ENCODE results near the gene ASPHD1. TPM values are rescaled to one million over a fixed set of nuclear protein-coding genes. Genes with fewer than 3 reads are reported as not detected.
A peak's percentile ranks its signal among the peaks of the same experiment; 100 is the strongest.
"Not testable (repeated sequence)": the region's sequence is repeated elsewhere in the genome, so short reads cannot be mapped to it uniquely, and the experiment has no call there.

ASPHD1 gene
- total and polyA plus RNA-seq, 7 experiments from 2014 or later, result 0.27 TPM; not detected in 6

DNA sequence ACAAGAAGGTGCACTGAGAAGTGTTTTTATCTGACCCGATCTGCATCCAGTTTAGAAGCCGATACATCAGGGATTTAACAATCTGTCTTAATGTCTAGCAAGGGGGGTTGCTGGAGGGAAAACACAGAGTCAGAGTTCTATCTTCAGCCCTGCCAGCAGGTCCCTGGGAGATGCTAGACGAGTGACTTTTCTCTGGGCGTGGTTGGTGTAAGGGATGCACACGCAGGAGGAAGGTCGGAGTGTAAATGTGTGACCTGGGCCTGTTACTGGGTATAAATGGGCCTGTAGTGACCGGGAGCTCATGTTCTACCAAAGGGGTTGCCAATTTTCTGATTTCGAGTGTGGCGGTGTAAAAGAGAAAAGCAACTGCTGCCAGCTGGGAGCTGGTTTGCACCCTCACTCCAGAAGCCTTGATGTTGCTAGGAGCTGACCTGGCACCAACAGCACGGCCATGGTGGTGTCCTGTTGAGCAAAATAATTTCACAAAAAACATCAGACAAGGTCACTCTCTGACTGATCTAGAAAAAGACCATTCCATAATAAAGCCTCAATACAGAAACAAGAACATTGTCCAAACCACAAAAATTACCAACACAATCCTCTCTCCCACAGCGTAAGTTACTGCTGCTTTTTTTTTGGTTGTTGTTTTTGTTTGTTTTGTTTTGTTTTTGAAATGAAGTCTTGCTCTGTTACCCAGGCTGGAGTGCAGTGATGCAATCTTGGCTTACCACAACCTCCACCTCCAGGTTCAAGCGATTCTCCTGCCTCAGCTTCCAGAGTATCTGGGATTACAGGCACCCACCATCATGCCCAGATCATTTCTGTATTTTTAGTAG, 27.0 kb downstream of the ASPHD1 start:
- POLR2A ChIA-PET, result interaction anchor here (0.5 to 3.2 kb wide), 12 partner anchors 23 to 1190 kb away, joined by 3 to 28 read pairs (median 4); partner anchors contain the start of genes ALDOA, HIRIP3, INO80E and KAT8
- no peak for ATAC-seq
- Histone ChIP-seq H3K4me1 (ENCODE audit: control insufficient read depth in 2 of 2, insufficient read depth in 2 of 2, low read length in 2 of 2) (peaks cover 7 to 18% of the 10 kb centered on the region in 2 donors), H3K27ac (ENCODE audit: low read depth, low read length) (no peak overlapping the region), H3K4me3 (ENCODE audit: low read length) (no peak overlapping the region), H3K36me3 (ENCODE audit: control insufficient read depth in 2 of 3, insufficient read depth in 3 of 3, low read length in 3 of 3) (peaks cover 0 to 15% (median 0%) of the 10 kb centered on the region in 3 experiments), H3K27me3 (ENCODE audit: control insufficient read depth in 2 of 2, insufficient read depth in 2 of 2, low read length in 2 of 2) (no peaks in the 10 kb centered on the region), H3K9me3 (ENCODE audit: control insufficient read depth in 2 of 3, low read length in 3 of 3) (no peaks in the 10 kb centered on the region)
- intact Hi-C loops (cut with micrococcal nuclease), result loop anchor here (2.0 to 10.0 kb wide), 4 partner anchors 78 to 225 kb away; partner anchors contain the start of genes MVP (in 1 of the 2) and TLCD3B (in 1 of the 2)
- Mint-ChIP-seq H3K9me3 (no peaks in the 10 kb centered on the region), H3K27ac (peak overlapping the region; percentile 55 to 98 (median 97)), H3K4me1 (peaks cover 30 to 47% (median 37%) of the 10 kb centered on the region in 7 donors), H3K4me3 (peak overlapping the region; percentile 89 to 95 (median 93)), H3K36me3 (peaks cover 0 to 13% (median 5%) of the 10 kb centered on the region in 5 donors), H3K27me3 (peaks cover 0 to 7% (median 0%) of the 10 kb centered on the region in 5 donors)
- CTCF ChIA-PET, result interaction anchor here (1.5 to 1.9 kb wide), 4 partner anchors 32 to 79 kb away, joined by 4 to 5 read pairs (median 4); partner anchors contain the start of genes TAOK2 and TMEM219
- no peak for DNase-seq

- CTCF ChIA-PET; H3K27me3 ChIP-seq (ENCODE audit: control insufficient read depth in 2 of 2, insufficient read depth in 2 of 2, low read length in 2 of 2); intact Hi-C loops (cut with micrococcal nuclease); H3K36me3 ChIP-seq (ENCODE audit: control insufficient read depth in 2 of 3, insufficient read depth in 3 of 3, low read length in 3 of 3); DNase-seq; H3K9me3 Mint-ChIP-seq; H3K36me3 Mint-ChIP-seq; H3K4me3 Mint-ChIP-seq; POLR2A ChIA-PET; H3K9me3 ChIP-seq (ENCODE audit: control insufficient read depth in 2 of 3, low read length in 3 of 3); H3K4me3 ChIP-seq (ENCODE audit: low read length); H3K27ac ChIP-seq (ENCODE audit: low read depth, low read length); H3K27ac Mint-ChIP-seq; ATAC-seq; H3K4me1 ChIP-seq (ENCODE audit: control insufficient read depth in 2 of 2, insufficient read depth in 2 of 2, low read length in 2 of 2): not testable (repeated sequence)
- Mint-ChIP-seq H3K4me1 (peaks cover 4 to 13% (median 9%) of the 10 kb centered on the region in 7 donors), H3K27me3 (peaks cover 0 to 39% (median 3%) of the 10 kb centered on the region in 5 donors)
These were observed 31.5 kb downstream of the ASPHD1 start for GRCh38 chr16:29931750-29932149.

GRCh38 chr16:29940656-29941055, 40.4 kb downstream of the ASPHD1 start:
- no peaks in the 10 kb centered on the region for H3K4me1 ChIP-seq (ENCODE audit: control insufficient read depth in 2 of 2, insufficient read depth in 2 of 2, low read length in 2 of 2)
- H3K27ac ChIP-seq (ENCODE audit: low read depth, low read length), result no peak overlapping the region
- no peaks in the 10 kb centered on the region for H3K27me3 ChIP-seq (ENCODE audit: control insufficient read depth in 2 of 2, insufficient read depth in 2 of 2, low read length in 2 of 2)
- ChIA-PET CTCF (interaction anchor here (0.6 kb wide), 1 partner anchor 123 kb away, joined by 3 read pairs; no protein-coding TSS in a partner anchor), POLR2A (no interaction called here)
- no peak overlapping the region for H3K4me3 ChIP-seq (ENCODE audit: low read length)
- DNase-seq (no peak), ATAC-seq (no peak)
- no peaks in the 10 kb centered on the region for H3K9me3 ChIP-seq (ENCODE audit: control insufficient read depth in 2 of 3, low read length in 3 of 3)
- Mint-ChIP-seq H3K27me3 (peaks cover 0 to 19% (median 0%) of the 10 kb centered on the region in 5 donors), H3K4me3 (no peak overlapping the region), H3K27ac (no peak overlapping the region), H3K9me3 (peaks cover 0 to 4% (median 0%) of the 10 kb centered on the region in 11 donors), H3K4me1 (peaks cover 0 to 19% (median 9%) of the 10 kb centered on the region in 7 donors), H3K36me3 (no peaks in the 10 kb centered on the region)
- intact Hi-C loops (cut with micrococcal nuclease), result no loop called here
- no peaks in the 10 kb centered on the region for H3K36me3 ChIP-seq (ENCODE audit: control insufficient read depth in 2 of 3, insufficient read depth in 3 of 3, low read length in 3 of 3)

DNA sequence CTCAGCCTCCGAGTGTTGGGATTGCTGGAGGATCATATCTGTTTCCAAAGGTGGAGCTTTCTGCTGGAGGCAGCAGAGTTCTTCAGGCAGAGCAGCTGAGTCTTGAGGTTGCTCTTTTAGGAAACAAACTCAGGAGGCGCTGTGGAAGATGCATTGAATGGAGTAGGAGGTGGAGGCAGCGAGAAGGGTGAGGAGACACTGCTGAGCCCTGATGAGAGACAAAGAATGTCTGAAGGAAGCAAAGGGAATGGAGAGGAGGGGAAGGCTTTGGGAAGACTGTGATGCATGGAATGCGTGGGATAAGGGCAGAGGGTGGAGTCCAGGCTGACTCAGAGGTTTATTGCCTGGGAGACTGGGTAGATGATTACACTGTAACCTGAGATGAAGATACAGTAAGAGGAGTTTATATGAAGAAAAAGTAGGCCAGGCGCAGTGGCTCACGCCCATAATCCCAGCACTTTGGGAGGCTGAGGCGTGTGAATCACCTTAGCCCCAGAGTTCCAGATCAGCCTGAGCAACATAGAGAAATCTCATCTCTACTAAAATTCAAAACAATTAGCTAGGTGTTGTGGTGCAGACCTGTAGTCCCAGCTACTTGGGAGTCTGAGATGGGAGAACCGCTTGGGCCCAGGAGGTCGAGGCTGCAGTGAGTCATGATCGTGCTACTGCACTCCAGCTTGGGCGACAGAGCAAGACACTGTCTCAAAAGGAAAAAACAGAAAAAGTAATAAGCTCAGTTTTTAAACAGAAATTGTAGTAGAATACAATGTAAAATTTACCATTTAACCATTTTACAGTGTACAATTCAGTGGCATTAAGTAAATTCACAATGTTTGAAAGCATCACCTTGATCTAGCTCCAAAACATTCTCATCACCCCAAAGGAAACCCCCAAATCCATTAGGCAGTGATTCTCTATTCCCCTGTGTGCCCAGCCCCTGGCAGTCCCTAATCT, 43.8 kb downstream of the ASPHD1 start:
- POLR2A ChIA-PET, result interaction anchor here (0.5 to 0.6 kb wide), 2 partner anchors 92 to 814 kb away, joined by 3 to 5 read pairs; no protein-coding TSS in a partner anchor
- H3K4me3 Mint-ChIP-seq, result no peak overlapping the region
- H3K27me3 ChIP-seq (ENCODE audit: control insufficient read depth in 2 of 2, insufficient read depth in 2 of 2, low read length in 2 of 2), result no peaks in the 10 kb centered on the region
- H3K36me3 ChIP-seq (ENCODE audit: control insufficient read depth in 2 of 3, insufficient read depth in 3 of 3, low read length in 3 of 3), result no peaks in the 10 kb centered on the region
- H3K4me1 Mint-ChIP-seq, result peaks cover 0 to 19% (median 9%) of the 10 kb centered on the region in 7 donors
- no peaks in the 10 kb centered on the region for H3K9me3 ChIP-seq (ENCODE audit: control insufficient read depth in 2 of 3, low read length in 3 of 3)
- no peak for ATAC-seq
- no peak for DNase-seq
- no peaks in the 10 kb centered on the region for H3K36me3 Mint-ChIP-seq
- no peaks in the 10 kb centered on the region for H3K4me1 ChIP-seq (ENCODE audit: control insufficient read depth in 2 of 2, insufficient read depth in 2 of 2, low read length in 2 of 2)
- no peak overlapping the region for H3K4me3 ChIP-seq (ENCODE audit: low read length)
- H3K9me3 Mint-ChIP-seq, result peaks cover 0 to 4% (median 0%) of the 10 kb centered on the region in 11 donors
- CTCF ChIA-PET, result interaction anchor here (0.5 kb wide), 1 partner anchor 278 kb away, joined by 3 read pairs; no protein-coding TSS in a partner anchor
- H3K27ac Mint-ChIP-seq, result peak overlapping the region in 3 of 9 donors; percentile 9 to 57 (median 38)
- H3K27me3 Mint-ChIP-seq, result peaks cover 0 to 8% (median 0%) of the 10 kb centered on the region in 5 donors
- intact Hi-C loops (cut with micrococcal nuclease), result no loop called here
- H3K27ac ChIP-seq (ENCODE audit: low read depth, low read length), result peak overlapping the region; percentile 14

- DNase-seq (no peak), ATAC-seq (no peak)
- Mint-ChIP-seq H3K36me3 (peaks cover 3 to 10% (median 4%) of the 10 kb centered on the region in 5 donors), H3K4me1 (peaks cover 0 to 10% (median 5%) of the 10 kb centered on the region in 7 donors), H3K4me3 (no peak overlapping the region), H3K9me3 (peaks cover 0 to 10% (median 2%) of the 10 kb centered on the region in 11 donors), H3K27me3 (peaks cover 0 to 5% (median 0%) of the 10 kb centered on the region in 5 donors), H3K27ac (no peak overlapping the region)
- POLR2A ChIA-PET, result no interaction called here
- CTCF ChIA-PET, result interaction anchor here (0.6 kb wide), 1 partner anchor 16 kb away, joined by 3 read pairs; no protein-coding TSS in a partner anchor
- intact Hi-C loops (cut with micrococcal nuclease), result no loop called here
- Histone ChIP-seq H3K9me3 (ENCODE audit: control insufficient read depth in 2 of 3, low read length in 3 of 3) (no peaks in the 10 kb centered on the region), H3K27ac (ENCODE audit: low read depth, low read length) (no peak overlapping the region), H3K4me3 (ENCODE audit: low read length) (no peak overlapping the region), H3K4me1 (ENCODE audit: control insufficient read depth in 2 of 2, insufficient read depth in 2 of 2, low read length in 2 of 2) (no peaks in the 10 kb centered on the region), H3K36me3 (ENCODE audit: control insufficient read depth in 2 of 3, insufficient read depth in 3 of 3, low read length in 3 of 3) (no peaks in the 10 kb centered on the region), H3K27me3 (ENCODE audit: control insufficient read depth in 2 of 2, insufficient read depth in 2 of 2, low read length in 2 of 2) (no peaks in the 10 kb centered on the region)
These were observed 47.6 kb downstream of the ASPHD1 start for GRCh38 chr16:29947897-29948296.

Measured in naive thymus-derived CD4-positive, alpha-beta T cell (primary cell).